Panc1 (cell line): ENCODE measurements around the gene PRKCA.

Source experiments
- POLR2AphosphoS5 ChIP-seq: IDR thresholded peaks from 2 replicates; pipeline ENCODE4 v1.6.1; 2012; ENCODE audit warnings: mild to moderate bottlenecking, low read depth, low read length, moderate library complexity
- TF ChIP-seq, protein P1 (sequence below), 2 experiments: IDR thresholded peaks; 2 replicates each; pipeline ENCODE4 v1.6.1; 2011 to 2012; ENCODE audit warnings: low read depth in 2 of 2, control low read depth in 1 of 2, low read length in 1 of 2, mild to moderate bottlenecking in 1 of 2, moderate library complexity in 1 of 2; ENCODE audit not compliant: insufficient read depth in 1 of 2
- TF ChIP-seq, protein P2 (sequence below): fragments of 450-650 bp; IDR thresholded peaks from 2 replicates; pipeline ENCODE4 v1.5.1; 2017; ENCODE audit warnings: mild to moderate bottlenecking

DNA sequence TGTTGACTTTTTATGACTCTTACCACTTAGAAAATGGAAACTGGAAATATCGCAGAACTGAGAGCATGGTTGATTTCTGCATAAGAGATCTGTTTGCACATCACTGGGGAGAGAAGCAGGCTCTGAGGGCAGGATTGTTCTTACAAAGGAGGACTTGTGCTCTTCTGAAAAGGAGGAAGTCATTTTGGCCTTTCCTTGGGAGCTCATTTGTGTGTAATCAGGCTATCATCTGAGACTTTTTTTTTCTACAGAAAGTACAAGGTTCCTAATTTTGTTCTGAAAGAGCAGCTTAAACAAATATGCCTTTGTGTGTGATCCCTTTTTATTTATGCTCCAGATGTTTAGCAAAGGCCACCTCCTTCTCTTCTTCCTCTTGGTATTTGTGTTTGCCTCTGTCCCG is 386.8 kb downstream of the PRKCA start:
- TF ChIP-seq POLR2AphosphoS5 = no peak
- TF ChIP-seq, protein P1, sequence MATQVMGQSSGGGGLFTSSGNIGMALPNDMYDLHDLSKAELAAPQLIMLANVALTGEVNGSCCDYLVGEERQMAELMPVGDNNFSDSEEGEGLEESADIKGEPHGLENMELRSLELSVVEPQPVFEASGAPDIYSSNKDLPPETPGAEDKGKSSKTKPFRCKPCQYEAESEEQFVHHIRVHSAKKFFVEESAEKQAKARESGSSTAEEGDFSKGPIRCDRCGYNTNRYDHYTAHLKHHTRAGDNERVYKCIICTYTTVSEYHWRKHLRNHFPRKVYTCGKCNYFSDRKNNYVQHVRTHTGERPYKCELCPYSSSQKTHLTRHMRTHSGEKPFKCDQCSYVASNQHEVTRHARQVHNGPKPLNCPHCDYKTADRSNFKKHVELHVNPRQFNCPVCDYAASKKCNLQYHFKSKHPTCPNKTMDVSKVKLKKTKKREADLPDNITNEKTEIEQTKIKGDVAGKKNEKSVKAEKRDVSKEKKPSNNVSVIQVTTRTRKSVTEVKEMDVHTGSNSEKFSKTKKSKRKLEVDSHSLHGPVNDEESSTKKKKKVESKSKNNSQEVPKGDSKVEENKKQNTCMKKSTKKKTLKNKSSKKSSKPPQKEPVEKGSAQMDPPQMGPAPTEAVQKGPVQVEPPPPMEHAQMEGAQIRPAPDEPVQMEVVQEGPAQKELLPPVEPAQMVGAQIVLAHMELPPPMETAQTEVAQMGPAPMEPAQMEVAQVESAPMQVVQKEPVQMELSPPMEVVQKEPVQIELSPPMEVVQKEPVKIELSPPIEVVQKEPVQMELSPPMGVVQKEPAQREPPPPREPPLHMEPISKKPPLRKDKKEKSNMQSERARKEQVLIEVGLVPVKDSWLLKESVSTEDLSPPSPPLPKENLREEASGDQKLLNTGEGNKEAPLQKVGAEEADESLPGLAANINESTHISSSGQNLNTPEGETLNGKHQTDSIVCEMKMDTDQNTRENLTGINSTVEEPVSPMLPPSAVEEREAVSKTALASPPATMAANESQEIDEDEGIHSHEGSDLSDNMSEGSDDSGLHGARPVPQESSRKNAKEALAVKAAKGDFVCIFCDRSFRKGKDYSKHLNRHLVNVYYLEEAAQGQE (IDR thresholded peaks at IDR 0.05; ENCODE audit: insufficient read depth in 1 of 2, low read depth in 2 of 2, low read length in 1 of 2) = no peak
- TF ChIP-seq, protein P2, sequence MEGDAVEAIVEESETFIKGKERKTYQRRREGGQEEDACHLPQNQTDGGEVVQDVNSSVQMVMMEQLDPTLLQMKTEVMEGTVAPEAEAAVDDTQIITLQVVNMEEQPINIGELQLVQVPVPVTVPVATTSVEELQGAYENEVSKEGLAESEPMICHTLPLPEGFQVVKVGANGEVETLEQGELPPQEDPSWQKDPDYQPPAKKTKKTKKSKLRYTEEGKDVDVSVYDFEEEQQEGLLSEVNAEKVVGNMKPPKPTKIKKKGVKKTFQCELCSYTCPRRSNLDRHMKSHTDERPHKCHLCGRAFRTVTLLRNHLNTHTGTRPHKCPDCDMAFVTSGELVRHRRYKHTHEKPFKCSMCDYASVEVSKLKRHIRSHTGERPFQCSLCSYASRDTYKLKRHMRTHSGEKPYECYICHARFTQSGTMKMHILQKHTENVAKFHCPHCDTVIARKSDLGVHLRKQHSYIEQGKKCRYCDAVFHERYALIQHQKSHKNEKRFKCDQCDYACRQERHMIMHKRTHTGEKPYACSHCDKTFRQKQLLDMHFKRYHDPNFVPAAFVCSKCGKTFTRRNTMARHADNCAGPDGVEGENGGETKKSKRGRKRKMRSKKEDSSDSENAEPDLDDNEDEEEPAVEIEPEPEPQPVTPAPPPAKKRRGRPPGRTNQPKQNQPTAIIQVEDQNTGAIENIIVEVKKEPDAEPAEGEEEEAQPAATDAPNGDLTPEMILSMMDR = no peak
